GM12873 (cell line): ENCODE measurements around the gene RNF39.

ENCODE experiments used
- TF ChIP-seq, protein P1 (sequence below): IDR thresholded peaks from 2 replicates; pipeline ENCODE4 v1.5.1; 2012; ENCODE audit warnings: low read depth, mild to moderate bottlenecking, moderate library complexity, low read length, control low read depth; ENCODE audit not compliant: insufficient read depth; ENCODE audit errors: missing control alignments

Gene RNF39, protein sequence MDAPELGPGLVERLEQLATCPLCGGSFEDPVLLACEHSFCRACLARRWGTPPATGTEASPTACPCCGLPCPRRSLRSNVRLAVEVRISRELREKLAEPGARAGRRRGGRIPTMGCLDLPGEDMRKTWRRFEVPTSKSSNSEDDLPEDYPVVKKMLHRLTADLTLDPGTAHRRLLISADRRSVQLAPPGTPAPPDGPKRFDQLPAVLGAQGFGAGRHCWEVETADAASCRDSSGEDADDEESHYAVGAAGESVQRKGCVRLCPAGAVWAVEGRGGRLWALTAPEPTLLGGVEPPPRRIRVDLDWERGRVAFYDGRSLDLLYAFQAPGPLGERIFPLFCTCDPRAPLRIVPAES

GRCh38 chr6:30075094-30075789 is at the start of gene RNF39:
Gene RNF39, minus strand, starts transcription at chr6:30075769. Its CDS starts 184 bp downstream, at chr6:30075585.
- TF ChIP-seq, protein P1, sequence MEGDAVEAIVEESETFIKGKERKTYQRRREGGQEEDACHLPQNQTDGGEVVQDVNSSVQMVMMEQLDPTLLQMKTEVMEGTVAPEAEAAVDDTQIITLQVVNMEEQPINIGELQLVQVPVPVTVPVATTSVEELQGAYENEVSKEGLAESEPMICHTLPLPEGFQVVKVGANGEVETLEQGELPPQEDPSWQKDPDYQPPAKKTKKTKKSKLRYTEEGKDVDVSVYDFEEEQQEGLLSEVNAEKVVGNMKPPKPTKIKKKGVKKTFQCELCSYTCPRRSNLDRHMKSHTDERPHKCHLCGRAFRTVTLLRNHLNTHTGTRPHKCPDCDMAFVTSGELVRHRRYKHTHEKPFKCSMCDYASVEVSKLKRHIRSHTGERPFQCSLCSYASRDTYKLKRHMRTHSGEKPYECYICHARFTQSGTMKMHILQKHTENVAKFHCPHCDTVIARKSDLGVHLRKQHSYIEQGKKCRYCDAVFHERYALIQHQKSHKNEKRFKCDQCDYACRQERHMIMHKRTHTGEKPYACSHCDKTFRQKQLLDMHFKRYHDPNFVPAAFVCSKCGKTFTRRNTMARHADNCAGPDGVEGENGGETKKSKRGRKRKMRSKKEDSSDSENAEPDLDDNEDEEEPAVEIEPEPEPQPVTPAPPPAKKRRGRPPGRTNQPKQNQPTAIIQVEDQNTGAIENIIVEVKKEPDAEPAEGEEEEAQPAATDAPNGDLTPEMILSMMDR, result no peak

- TF ChIP-seq, protein P1, result no peak
Observed at GRCh38 chr6:30122515-30122914, 46.9 kb upstream of the RNF39 start.

DNA sequence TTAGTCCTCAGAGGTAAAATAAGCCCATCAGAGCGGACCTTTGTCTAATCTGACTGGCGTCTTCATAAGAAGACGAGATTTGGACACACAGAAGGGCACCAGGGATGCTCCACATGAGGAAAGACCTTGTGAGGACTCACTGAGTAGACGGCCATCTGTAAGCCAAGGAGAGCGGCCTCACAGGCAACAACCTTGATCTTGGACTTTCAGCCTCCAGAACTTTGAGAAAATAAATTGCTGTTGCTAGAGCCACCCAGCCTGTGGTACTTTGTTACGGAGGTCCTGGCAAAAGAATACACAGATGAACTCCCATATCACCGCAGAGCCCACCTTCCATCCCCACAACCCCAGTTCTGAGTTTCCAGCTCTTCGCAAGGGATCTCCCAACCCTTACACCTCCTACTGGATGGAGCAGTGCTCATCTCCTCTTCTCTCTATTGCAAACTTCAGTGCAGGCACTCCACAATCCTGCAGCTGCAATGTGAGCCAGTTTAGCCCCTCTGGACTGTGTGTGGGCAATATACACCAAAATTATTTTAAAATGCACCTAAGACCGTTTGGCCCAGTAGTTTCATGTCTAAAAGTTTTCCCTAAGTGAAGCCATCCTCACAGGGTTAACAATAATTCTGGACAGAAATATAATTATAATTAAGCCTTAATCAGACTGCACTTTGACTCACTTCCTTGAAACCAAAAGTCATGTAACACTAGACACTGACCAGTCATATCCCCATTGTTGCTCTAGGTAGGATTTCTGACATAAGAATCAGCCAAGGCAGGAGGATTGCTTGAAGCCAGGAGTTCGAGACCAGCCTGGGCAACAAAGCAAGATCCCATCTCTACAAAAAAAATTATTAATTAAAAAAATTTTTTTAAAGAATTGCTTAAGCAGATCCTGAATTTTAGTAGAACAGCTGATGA is 46.1 kb upstream of the RNF39 start:
- TF ChIP-seq, protein P1, result no peak

DNA sequence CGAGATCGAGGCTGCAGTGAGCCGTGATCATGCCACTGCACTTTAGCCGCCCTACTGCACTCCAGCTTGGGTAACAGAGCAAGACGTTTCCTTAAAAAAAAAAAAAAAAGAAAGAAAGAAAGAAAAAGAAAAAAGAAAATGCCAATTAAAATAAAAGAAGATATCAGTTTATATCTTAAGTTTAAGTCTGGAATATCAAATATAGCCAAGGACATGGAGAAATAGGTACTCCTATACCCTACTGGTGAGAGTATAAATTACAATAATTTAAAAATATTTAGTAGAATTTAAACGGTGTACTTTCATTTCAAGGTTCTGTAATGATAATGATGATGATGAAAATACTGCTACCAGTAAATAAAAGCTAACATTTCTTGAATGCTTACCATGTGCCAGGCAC is 41.2 kb upstream of the RNF39 start:
- TF ChIP-seq, protein P1, result no peak

- TF ChIP-seq, protein P1, result no peak
Observed at GRCh38 chr6:30113841-30114240, 38.3 kb upstream of the RNF39 start.

DNA sequence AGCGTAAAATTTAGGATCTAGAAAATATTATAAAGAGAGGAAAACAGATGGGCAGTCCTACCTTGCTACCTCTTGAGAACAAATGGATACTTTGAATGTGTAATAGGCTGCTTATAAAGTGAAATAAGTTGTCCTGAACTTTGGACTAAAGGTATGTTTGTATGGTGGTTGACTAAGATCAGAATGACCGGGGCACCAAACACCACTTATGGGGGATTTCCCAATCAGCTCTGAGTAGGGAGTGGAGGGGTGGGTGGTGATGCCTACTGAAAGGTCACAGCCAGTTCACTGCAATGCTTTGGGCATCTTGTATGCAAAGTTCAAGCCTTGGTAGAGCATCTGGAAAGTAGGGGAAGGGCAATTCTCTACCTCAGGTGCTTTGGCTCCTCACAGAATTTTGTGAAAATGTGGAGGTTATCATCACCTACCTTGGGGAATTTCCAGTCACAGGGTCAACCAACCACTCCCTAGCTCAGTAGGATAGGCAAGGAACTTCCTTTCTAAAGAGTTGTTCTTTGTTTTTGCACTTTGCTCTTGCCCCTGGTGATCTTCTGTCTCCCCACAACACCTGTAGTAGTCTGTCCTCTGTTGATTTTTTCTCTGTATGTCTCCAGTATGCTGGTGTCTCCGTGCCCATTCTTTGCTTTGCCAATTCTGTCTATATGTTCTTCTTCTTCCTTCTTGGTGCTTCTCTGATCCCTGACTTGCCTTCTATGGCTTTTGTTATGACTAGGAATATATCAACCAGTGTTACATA is 37.6 kb upstream of the RNF39 start, which contains the start of gene TRIM31:
TSS of gene TRIM31 (minus strand) at position 88 of the 757 bp plus-strand sequence. CDS start 285 bp downstream, outside the sequence.
- TF ChIP-seq, protein P1, result no peak
